ENCODE data around the gene PRM1. TPM values are rescaled to one million over a fixed set of nuclear protein-coding genes. Genes with fewer than 3 reads are reported as not detected.

PRM1 gene
- total and polyA plus RNA-seq, 2 of the 4 experiments (the other 2 are of a cell fraction): not detected

GRCh38 chr16:11321662-11322061 is 40.5 kb upstream of the PRM1 start:
- no peak overlapping the region for H3K9ac ChIP-seq (ENCODE audit: low read depth, low read length)
- no peak overlapping the region for H3K4ac ChIP-seq (ENCODE audit: low read depth, low read length)
- H4K91ac ChIP-seq (ENCODE audit: insufficient read depth, low read depth, low read length): no peak overlapping the region
- ChIA-PET CTCF (no interaction called here), POLR2A (ENCODE audit: unreplicated experiment) (no interaction called here)
- H2BK20ac ChIP-seq (ENCODE audit: low read depth, low read length): no peak overlapping the region
- peaks cover 7% of the 10 kb centered on the region; the same call in 1 of the 2 replicates for H3K4me1 ChIP-seq (ENCODE audit: control insufficient read depth, insufficient read depth, low read length)
- H3K9me3 ChIP-seq (ENCODE audit: control insufficient read depth, insufficient read depth, low read length): no peaks in the 10 kb centered on the region
- DNase-seq (no peak), ATAC-seq (ENCODE audit: low read depth) (no peak)
- no peaks in the 10 kb centered on the region for H3K36me3 ChIP-seq (ENCODE audit: control insufficient read depth, insufficient read depth, low read length)
- H3K27me3 ChIP-seq (ENCODE audit: control insufficient read depth, insufficient read depth, low read length): no peaks in the 10 kb centered on the region
- no peak for TF ChIP-seq RCOR1 (IDR thresholded peaks at IDR 0.05; ENCODE audit: insufficient replicate concordance, low read length)
- H3K23ac ChIP-seq (ENCODE audit: low read depth, low read length): no peak overlapping the region
- no peak overlapping the region for H2AK5ac ChIP-seq (ENCODE audit: low read depth, low read length)
- no peak overlapping the region for H3K4me3 ChIP-seq (ENCODE audit: insufficient read depth, low read depth, low read length)
- no peak overlapping the region for H2AK9ac ChIP-seq (replicated peaks; ENCODE audit: low read depth, low read length, poor library complexity)
- no peaks in the 10 kb centered on the region for H4K20me1 ChIP-seq (ENCODE audit: insufficient read depth, low read length)
- H2BK120ac ChIP-seq (ENCODE audit: low read depth, low read length): no peak overlapping the region
- no peak overlapping the region for H3K14ac ChIP-seq (replicated peaks; ENCODE audit: low read depth, low read length)
- no peak overlapping the region for H4K8ac ChIP-seq (ENCODE audit: low read depth in 2 of 2, low read length in 2 of 2)
- H3K56ac ChIP-seq (ENCODE audit: extremely low read depth, insufficient read depth, low read length): no peak overlapping the region
- no peak overlapping the region for H3K18ac ChIP-seq (ENCODE audit: low read depth, low read length)
- H3K27ac ChIP-seq (ENCODE audit: insufficient read depth, low read length): no peak overlapping the region
- WGBS, 2 experiments (ENCODE audit: extremely low coverage in 2 of 2, insufficient read length in 1 of 2): 82% methylated on average over 5 of the region's 5 CpGs; no CpG with 5 or more reads in 1 of the 2 experiments
- H2AFZ ChIP-seq (replicated peaks; ENCODE audit: low read length, poor library complexity): no peak overlapping the region
- H3K79me1 ChIP-seq (ENCODE audit: low read depth in 1 of 2, low read length in 2 of 2): no peaks in the 10 kb centered on the region
- no TSS peak for BruUV-seq (replicated peaks)
- dilution Hi-C loops (cut with HindIII; ENCODE audit: low sequenced_read_pairs, unreplicated experiment) (no loop called here), intact Hi-C loops (cut with micrococcal nuclease) (no loop called here), in situ Hi-C loops (cut with MboI; ENCODE audit: low sequenced_read_pairs) (no loop called here)
- H3K4me2 ChIP-seq (ENCODE audit: low read depth, low read length): no peak overlapping the region
- 0 out of 2 replicates have a peak, but pooled peaks cover 4% of the 10 kb centered on the region for H3K9me1 ChIP-seq (ENCODE audit: insufficient read depth, low read length)
- H4K5ac ChIP-seq (ENCODE audit: low read depth, low read length): no peak overlapping the region
- no peak overlapping the region for H2BK5ac ChIP-seq (ENCODE audit: low read depth, low read length, poor library complexity, severe bottlenecking)
- H2BK15ac ChIP-seq (ENCODE audit: low read depth, low read length): no peak overlapping the region
